Endothelial cell (in vitro differentiated cells): ENCODE measurements around the gene VPS8. TPM values are rescaled to one million over a fixed set of nuclear protein-coding genes. Genes with fewer than 3 reads are reported as not detected.

ENCODE experiments used
- DNase-seq: peaks from one replicate; pipeline ENCODE4 v3.0.0; 2021; ENCODE audit warnings: low spot score
- H3K27ac Mint-ChIP-seq: one replicate; pipeline ENCODE4 v1.8.0; 2021; ENCODE audit warnings: mixed read lengths, inconsistent platforms; ENCODE audit not compliant: unreplicated experiment
- H3K27me3 Mint-ChIP-seq: one replicate; pipeline ENCODE4 v1.8.0; 2021; ENCODE audit warnings: mild to moderate bottlenecking, moderate library complexity, mixed read lengths, inconsistent platforms; ENCODE audit not compliant: unreplicated experiment
- H3K36me3 Mint-ChIP-seq: one replicate; pipeline ENCODE4 v1.8.0; 2021; ENCODE audit warnings: mild to moderate bottlenecking, low read depth, mixed read lengths, inconsistent platforms; ENCODE audit not compliant: unreplicated experiment
- H3K4me1 Mint-ChIP-seq: one replicate; pipeline ENCODE4 v1.8.0; 2021; ENCODE audit warnings: mild to moderate bottlenecking, mixed read lengths, inconsistent platforms; ENCODE audit not compliant: unreplicated experiment
- H3K4me3 Mint-ChIP-seq: one replicate; pipeline ENCODE4 v1.8.0; 2021; ENCODE audit warnings: mild to moderate bottlenecking, mixed read lengths, inconsistent platforms; ENCODE audit not compliant: unreplicated experiment
- H3K9me3 Mint-ChIP-seq: one replicate; pipeline ENCODE4 v1.8.0; 2021; ENCODE audit warnings: mixed read lengths, inconsistent platforms; ENCODE audit not compliant: unreplicated experiment
- CTCF ChIP-seq: fragments of 200-600 bp; sonication (generic); IDR thresholded peaks from one replicate; pipeline ENCODE4 v1.5.0; 2021; ENCODE audit warnings: antibody characterized with exemption; ENCODE audit not compliant: unreplicated experiment
- total RNA-seq: library from RNA; stranded (reverse); fragmentation: NEBNext Ultra II Directional; extraction: Animal tissue kit (Norgen Biotek cat#: 25700); gene quantifications from one replicate; pipeline ENCODE4 v1.2.1, GENCODE V29; 2021; ENCODE audit not compliant: unreplicated experiment

VPS8 gene
- total RNA-seq, 1 donor from 2014 or later: 59.8 TPM

GRCh38 chr3:185024406-185024805 lies 212.4 kb downstream of the VPS8 start:
- Mint-ChIP-seq H3K9me3 (no peaks in the 10 kb centered on the region), H3K4me3 (peak overlapping the region; percentile 15), H3K36me3 (peaks cover 29% of the 10 kb centered on the region), H3K27ac (no peak overlapping the region), H3K27me3 (no peaks in the 10 kb centered on the region), H3K4me1 (no peaks in the 10 kb centered on the region)
- no peak for DNase-seq
- no peak for TF ChIP-seq CTCF

GRCh38 chr3:185024966-185025365 lies 213.0 kb downstream of the VPS8 start:
- H3K27me3 Mint-ChIP-seq: no peaks in the 10 kb centered on the region

GRCh38 chr3:185028121-185028520 lies 216.2 kb downstream of the VPS8 start:
- no peak overlapping the region for H3K27ac Mint-ChIP-seq
- H3K36me3 Mint-ChIP-seq: peaks cover 29% of the 10 kb centered on the region
- H3K27me3 Mint-ChIP-seq: no peaks in the 10 kb centered on the region
- no peaks in the 10 kb centered on the region for H3K4me1 Mint-ChIP-seq
- no peak for DNase-seq
- H3K4me3 Mint-ChIP-seq: no peak overlapping the region
- no peaks in the 10 kb centered on the region for H3K9me3 Mint-ChIP-seq
- TF ChIP-seq CTCF: no peak

More at GRCh38 chr3:185024966-185025365, 213.0 kb downstream of the VPS8 start:
- DNase-seq: no peak
- H3K4me3 Mint-ChIP-seq: no peak overlapping the region
- no peaks in the 10 kb centered on the region for H3K4me1 Mint-ChIP-seq
- H3K27ac Mint-ChIP-seq: no peak overlapping the region
- H3K36me3 Mint-ChIP-seq: peaks cover 25% of the 10 kb centered on the region
- TF ChIP-seq CTCF: no peak
- H3K9me3 Mint-ChIP-seq: no peaks in the 10 kb centered on the region

- Mint-ChIP-seq H3K27ac (no peak overlapping the region), H3K9me3 (no peaks in the 10 kb centered on the region), H3K36me3 (peaks cover 24% of the 10 kb centered on the region), H3K4me1 (no peaks in the 10 kb centered on the region), H3K4me3 (no peak overlapping the region), H3K27me3 (no peaks in the 10 kb centered on the region)
- TF ChIP-seq CTCF: no peak
- DNase-seq: no peak
Observed at GRCh38 chr3:185029086-185029485, 217.1 kb downstream of the VPS8 start.

- H3K9me3 Mint-ChIP-seq: no peaks in the 10 kb centered on the region
Observed at GRCh38 chr3:185030399-185030798, 218.4 kb downstream of the VPS8 start.

More at GRCh38 chr3:185030399-185030798, 218.4 kb downstream of the VPS8 start:
- Mint-ChIP-seq H3K27ac (no peak overlapping the region), H3K36me3 (peaks cover 20% of the 10 kb centered on the region), H3K4me1 (no peaks in the 10 kb centered on the region), H3K4me3 (no peak overlapping the region), H3K27me3 (no peaks in the 10 kb centered on the region)
- no peak for DNase-seq
- no peak for TF ChIP-seq CTCF
